SHP77 (cell line): Measurements from ENCODE around the gene RIPPLY2.
"Not testable (repeated sequence)": the region's sequence is repeated elsewhere in the genome, so short reads cannot be mapped to it uniquely, and the experiment has no call there.

ENCODE experiments used
- DNase-seq, 2 experiments: peaks; one replicate each; lab custom pipeline; 2025; lab: John Stamatoyannopoulos, UW

Gene RIPPLY2

GRCh38 chr6:83860359-83860755, 7.2 kb downstream of the RIPPLY2 start:
- DNase-seq, result no peak

GRCh38 chr6:83860782-83861495, 7.8 kb downstream of the RIPPLY2 start:
- no peak for DNase-seq

- no peak for DNase-seq
These were observed 9.8 kb downstream of the RIPPLY2 start for GRCh38 chr6:83862776-83863471.

GRCh38 chr6:83867043-83867442, 13.9 kb downstream of the RIPPLY2 start:
- no peak for DNase-seq

- peak in 1 of 2 experiments; percentile 2 for DNase-seq
These were observed 14.5 kb downstream of the RIPPLY2 start for GRCh38 chr6:83867527-83868161.

- DNase-seq, result no peak
These were observed 15.5 kb downstream of the RIPPLY2 start for GRCh38 chr6:83868639-83869038.

- no peak for DNase-seq
These were observed 17.5 kb downstream of the RIPPLY2 start for GRCh38 chr6:83870649-83871048.

GRCh38 chr6:83872386-83873118, 19.4 kb downstream of the RIPPLY2 start:
- DNase-seq, result no peak

GRCh38 chr6:83873869-83874268, 20.7 kb downstream of the RIPPLY2 start:
- no peak for DNase-seq

GRCh38 chr6:83875843-83876242, 22.7 kb downstream of the RIPPLY2 start:
- DNase-seq, result no peak

- DNase-seq, result no peak
These were observed 25.9 kb downstream of the RIPPLY2 start for GRCh38 chr6:83878902-83879644.

GRCh38 chr6:83879746-83880145, 26.6 kb downstream of the RIPPLY2 start:
- DNase-seq, result no peak

GRCh38 chr6:83883240-83883639, 30.1 kb downstream of the RIPPLY2 start:
- peak in 1 of 2 experiments; percentile 7 for DNase-seq

GRCh38 chr6:83884523-83884922, 31.4 kb downstream of the RIPPLY2 start:
- peak; percentile 39 to 61 for DNase-seq

- no peak for DNase-seq
These were observed 32.8 kb downstream of the RIPPLY2 start for GRCh38 chr6:83885984-83886383.

GRCh38 chr6:83889621-83890020, 36.5 kb downstream of the RIPPLY2 start:
- no peak for DNase-seq

GRCh38 chr6:83890520-83890919, 37.4 kb downstream of the RIPPLY2 start:
- DNase-seq, result no peak

- DNase-seq, result no peak
These were observed 38.4 kb downstream of the RIPPLY2 start for GRCh38 chr6:83891586-83891985.

- no peak for DNase-seq
These were observed 39.9 kb downstream of the RIPPLY2 start for GRCh38 chr6:83893024-83893423.

GRCh38 chr6:83897094-83897493, 43.9 kb downstream of the RIPPLY2 start:
- not testable (repeated sequence) for DNase-seq

- DNase-seq, result no peak
These were observed 48.5 kb downstream of the RIPPLY2 start for GRCh38 chr6:83901624-83902023.

GRCh38 chr6:83904395-83904794, 51.2 kb downstream of the RIPPLY2 start:
- no peak for DNase-seq
